Endothelial cell of umbilical vein (primary cell): ENCODE measurements around the gene RAB24. TPM values are rescaled to one million over a fixed set of nuclear protein-coding genes. Genes with fewer than 3 reads are reported as not detected.

ENCODE experiments used
- BruUV-seq: library from RNA; stranded (reverse); fragments of 400-500 nt; replicated peaks from 2 replicates; lab custom pipeline; 2021; lab: Mats Ljungman, UMichigan
- CTCF ChIA-PET: fragments of 300-600, 350-600 bp; sonication (Branson Sonifier 250); formaldehyde crosslinking; loops from one replicate; lab custom pipeline; 2021; ENCODE audit warnings: antibody characterized with exemption, inconsistent platforms; lab: Charles Lee
- POLR2A ChIA-PET: fragments of 300-600, 350-600 bp; sonication (Branson Sonifier 250); formaldehyde crosslinking; loops from one replicate; lab custom pipeline; 2021; ENCODE audit warnings: antibody characterized with exemption, inconsistent platforms; lab: Charles Lee
- DNase-seq: peaks from one replicate; pipeline ENCODE4 v3.0.0-alpha.2; 2011; ENCODE audit warnings: low read depth, low spot score
- FAIRE-seq: peaks from 2 replicates; lab custom pipeline; 2011; peaks lifted over from hg19 to GRCh38; lab: Jason Lieb, UNC
- H2AFZ ChIP-seq: 2 replicates; pipeline ENCODE4 v1.6.0; 2012; ENCODE audit warnings: low read depth, low read length, control low read depth, inconsistent platforms
- H3K27ac ChIP-seq: 2 replicates; pipeline ENCODE4 v1.5.1; 2011; ENCODE audit warnings: low read depth, mild to moderate bottlenecking, control low read depth, low read length, moderate library complexity; ENCODE audit not compliant: insufficient read depth
- H3K27me3 ChIP-seq, 2 experiments: 2 replicates each; pipeline versions ENCODE4 v1.6.0 to v1.6.1; 2011; ENCODE audit warnings: low read length in 2 of 2, mixed read lengths in 1 of 2; ENCODE audit not compliant: control insufficient read depth in 2 of 2, insufficient read depth in 2 of 2
- H3K36me3 ChIP-seq, 2 experiments: 2 replicates in 1 of 2; 3 replicates in 1 of 2; pipeline ENCODE4 v1.5.1; 2011; ENCODE audit warnings: low read length in 2 of 2, mild to moderate bottlenecking in 1 of 2, moderate library complexity in 1 of 2; ENCODE audit not compliant: control insufficient read depth in 2 of 2, insufficient read depth in 2 of 2; ENCODE audit errors: extremely low read depth in 1 of 2
- H3K4me1 ChIP-seq: 3 replicates; pipeline ENCODE4 v1.5.1; 2011; ENCODE audit warnings: mild to moderate bottlenecking, low read length; ENCODE audit not compliant: control insufficient read depth, insufficient read depth; ENCODE audit errors: extremely low read depth
- H3K4me2 ChIP-seq: 2 replicates; pipeline ENCODE4 v1.6.1; 2011; ENCODE audit warnings: low read length, control low read depth, mixed read lengths; ENCODE audit not compliant: insufficient read depth
- H3K4me3 ChIP-seq, 3 experiments: fragments of 200-600 bp in 1 of 3; sonication (generic), shearing (Covaris generic) in 1 of 3; replicated peaks in 1 of 3; 2 replicates each; pipeline ENCODE4 v1.5.1; 2011 to 2016; ENCODE audit warnings: control low read depth in 3 of 3, low read length in 3 of 3, mild to moderate bottlenecking in 2 of 3, inconsistent platforms in 1 of 3, low read depth in 1 of 3, moderate library complexity in 1 of 3; ENCODE audit not compliant: insufficient read depth in 1 of 3
- H3K79me2 ChIP-seq: 2 replicates; pipeline ENCODE4 v1.6.0; 2012; ENCODE audit warnings: low read length, inconsistent platforms; ENCODE audit not compliant: control insufficient read depth, insufficient read depth
- H3K9ac ChIP-seq: replicated peaks from 2 replicates; pipeline ENCODE3; 2011; ENCODE audit warnings: low read length, control low read depth; ENCODE audit not compliant: insufficient read depth; ENCODE audit errors: extremely low read depth
- H3K9me1 ChIP-seq: replicated peaks from 3 replicates; pipeline ENCODE4 v1.6.0; 2011; ENCODE audit warnings: mild to moderate bottlenecking, low read length; ENCODE audit not compliant: control insufficient read depth, insufficient read depth; ENCODE audit errors: extremely low read depth
- H3K9me3 ChIP-seq: replicated peaks from 2 replicates; pipeline ENCODE4 v1.5.1; 2012; ENCODE audit warnings: low read length, inconsistent platforms; ENCODE audit not compliant: control insufficient read depth, insufficient read depth
- H4K20me1 ChIP-seq: replicated peaks from 2 replicates; pipeline ENCODE3; 2011; ENCODE audit warnings: mild to moderate bottlenecking, low read length; ENCODE audit not compliant: control insufficient read depth, insufficient read depth; ENCODE audit errors: extremely low read depth
- EZH2 ChIP-seq: IDR thresholded peaks from 2 replicates; pipeline ENCODE4 v1.6.1; 2012; ENCODE audit warnings: borderline replicate concordance, low read depth, mild to moderate bottlenecking, moderate library complexity, low read length, inconsistent platforms; ENCODE audit not compliant: severe bottlenecking
- FOS ChIP-seq: IDR thresholded peaks from 2 replicates; pipeline ENCODE4 v1.6.1; 2011; ENCODE audit warnings: mild to moderate bottlenecking, low read length, moderate library complexity, borderline replicate concordance; ENCODE audit not compliant: insufficient read depth
- GATA2 ChIP-seq: IDR thresholded peaks from 2 replicates; pipeline ENCODE4 v1.7.0; 2011; ENCODE audit warnings: low read depth, mild to moderate bottlenecking, moderate library complexity, mixed read lengths, low read length; ENCODE audit not compliant: insufficient read length, insufficient read depth
- JUN ChIP-seq: IDR thresholded peaks from 2 replicates; pipeline ENCODE4 v1.6.1; 2011; ENCODE audit warnings: borderline replicate concordance, low read depth; ENCODE audit not compliant: insufficient read length, insufficient read depth
- MYC ChIP-seq: IDR thresholded peaks from one replicate; pipeline ENCODE4 v1.6.1; 2011; ENCODE audit warnings: mild to moderate bottlenecking, low read depth, low read length
- POLR2A ChIP-seq: IDR thresholded peaks from 2 replicates; pipeline ENCODE4 v1.6.1; 2012; ENCODE audit warnings: low read depth, mild to moderate bottlenecking, control low read depth, low read length
- POLR2AphosphoS5 ChIP-seq: IDR thresholded peaks from 2 replicates; pipeline ENCODE4 v1.6.1; 2012; ENCODE audit warnings: low read depth, mild to moderate bottlenecking, control low read depth, low read length, moderate library complexity; ENCODE audit not compliant: insufficient read depth
- dilution Hi-C: fragments of 300-500 bp; cut with MboI; formaldehyde crosslinking; loops from one replicate; pipeline ENCODE4 v1.15.0; 2019; ENCODE audit warnings: low sequenced_read_pairs; ENCODE audit not compliant: extremely low pct_ligation_motif_present
- intact Hi-C: fragments of 100-400 bp; cut with micrococcal nuclease; formaldehyde crosslinking; loops from one replicate; pipeline ENCODE4 v1.10.0; 2022
- polyA plus RNA-seq, 4 experiments: library from polyadenylated mRNA; depleted of rRNA in 3 of 4; stranded (reverse) in 3 of 4; unstranded in 1 of 4; fragments of >200 nt; gene quantifications; 2 replicates each; pipeline versions ENCODE4 v1.2.1 to v1.2.3, GENCODE V29; 2011 to 2012; ENCODE audit warnings: missing spikeins in 1 of 4
- total RNA-seq: library from RNA; stranded (reverse); gene quantifications from 2 replicates; pipeline ENCODE4 v1.2.3, GENCODE V29; 2021
- TF ChIP-seq, protein P1 (sequence below), 2 donors: IDR thresholded peaks; 1 replicate in 1 of 2; 2 replicates in 1 of 2; pipeline ENCODE4 v1.5.1; 2011; ENCODE audit warnings: low read length in 2 of 2, mild to moderate bottlenecking in 2 of 2, moderate library complexity in 2 of 2, control low read depth in 1 of 2, inconsistent platforms in 1 of 2, low read depth in 1 of 2; ENCODE audit not compliant: insufficient read depth in 1 of 2; ENCODE audit errors: extremely low read depth in 1 of 2
- TF ChIP-seq, protein P2 (sequence below): IDR thresholded peaks from 2 replicates; pipeline ENCODE4 v1.6.1; 2011; ENCODE audit not compliant: insufficient read depth, insufficient read length

RAB24 gene
- total and polyA plus RNA-seq, 2 donors (not counting 3 experiments of a cell fraction or from before 2014, with no cell fraction given): 20.7 to 44.0 TPM

DNA sequence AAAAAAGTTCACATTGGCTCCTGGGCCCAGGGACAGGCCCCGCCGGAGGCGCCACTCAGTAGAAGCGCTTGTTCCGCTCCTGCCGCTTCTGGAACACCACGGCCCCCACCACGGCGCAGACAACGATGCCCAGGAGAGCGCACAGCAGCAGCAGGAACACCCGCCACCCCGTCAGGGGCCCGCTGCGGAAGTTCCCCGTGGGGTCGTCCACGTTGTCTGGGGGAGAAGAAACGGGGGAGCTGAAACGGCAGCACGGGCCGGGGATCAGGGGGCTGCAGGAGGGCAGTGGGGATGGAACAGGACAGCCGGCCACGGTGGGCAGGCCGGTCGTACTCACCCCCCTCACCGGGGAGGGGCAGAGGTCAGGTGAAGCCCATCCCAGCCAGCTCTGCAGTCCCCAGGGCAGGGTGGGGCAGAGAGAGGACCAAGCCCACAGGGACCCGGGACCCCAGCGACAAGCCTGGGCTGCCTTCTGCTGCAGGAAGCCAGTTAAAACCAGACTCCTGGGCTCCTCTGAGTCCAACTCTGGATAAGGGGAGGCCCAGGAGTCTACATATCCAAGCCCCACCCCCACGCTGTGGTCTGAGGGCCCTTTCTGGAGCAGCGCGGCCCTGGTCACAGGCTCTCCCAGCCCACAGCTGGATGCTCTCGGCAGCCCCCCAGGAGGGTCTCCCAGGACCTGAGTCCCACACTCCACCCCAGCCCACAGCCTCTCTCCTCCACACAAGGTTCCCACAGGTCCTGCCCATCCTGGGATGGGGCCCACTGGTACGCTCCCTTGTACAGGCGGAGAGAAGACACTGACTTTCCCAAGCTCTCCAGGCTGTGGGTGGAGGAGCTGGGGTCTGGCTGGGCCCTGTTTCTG lies 28.7 kb upstream of the RAB24 start:
- Histone ChIP-seq H2AFZ (no peak overlapping the region), H4K20me1 (no peaks in the 10 kb centered on the region), H3K27ac (no peak overlapping the region), H3K4me3 (no peak overlapping the region), H3K4me2 (no peak overlapping the region), H3K79me2 (no peaks in the 10 kb centered on the region), H3K9ac (no peak overlapping the region), H3K9me1 (no peaks in the 10 kb centered on the region), H3K9me3 (no peaks in the 10 kb centered on the region), H3K4me1 (peaks cover 14% of the 10 kb centered on the region), H3K36me3 (peaks cover 0 to 41% of the 10 kb centered on the region in 2 experiments), H3K27me3 (no peaks in the 10 kb centered on the region)
- TF ChIP-seq, protein P1, sequence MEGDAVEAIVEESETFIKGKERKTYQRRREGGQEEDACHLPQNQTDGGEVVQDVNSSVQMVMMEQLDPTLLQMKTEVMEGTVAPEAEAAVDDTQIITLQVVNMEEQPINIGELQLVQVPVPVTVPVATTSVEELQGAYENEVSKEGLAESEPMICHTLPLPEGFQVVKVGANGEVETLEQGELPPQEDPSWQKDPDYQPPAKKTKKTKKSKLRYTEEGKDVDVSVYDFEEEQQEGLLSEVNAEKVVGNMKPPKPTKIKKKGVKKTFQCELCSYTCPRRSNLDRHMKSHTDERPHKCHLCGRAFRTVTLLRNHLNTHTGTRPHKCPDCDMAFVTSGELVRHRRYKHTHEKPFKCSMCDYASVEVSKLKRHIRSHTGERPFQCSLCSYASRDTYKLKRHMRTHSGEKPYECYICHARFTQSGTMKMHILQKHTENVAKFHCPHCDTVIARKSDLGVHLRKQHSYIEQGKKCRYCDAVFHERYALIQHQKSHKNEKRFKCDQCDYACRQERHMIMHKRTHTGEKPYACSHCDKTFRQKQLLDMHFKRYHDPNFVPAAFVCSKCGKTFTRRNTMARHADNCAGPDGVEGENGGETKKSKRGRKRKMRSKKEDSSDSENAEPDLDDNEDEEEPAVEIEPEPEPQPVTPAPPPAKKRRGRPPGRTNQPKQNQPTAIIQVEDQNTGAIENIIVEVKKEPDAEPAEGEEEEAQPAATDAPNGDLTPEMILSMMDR (IDR thresholded peaks at IDR 0.05; ENCODE audit: extremely low read depth in 1 of 2, insufficient read depth in 1 of 2, low read depth in 1 of 2, low read length in 2 of 2): no peak
- no peak for TF ChIP-seq GATA2
- TF ChIP-seq, protein P2, sequence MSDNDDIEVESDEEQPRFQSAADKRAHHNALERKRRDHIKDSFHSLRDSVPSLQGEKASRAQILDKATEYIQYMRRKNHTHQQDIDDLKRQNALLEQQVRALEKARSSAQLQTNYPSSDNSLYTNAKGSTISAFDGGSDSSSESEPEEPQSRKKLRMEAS: no peak
- TF ChIP-seq JUN: no peak
- TF ChIP-seq POLR2AphosphoS5: no peak
- TF ChIP-seq FOS: no peak
- TF ChIP-seq MYC: no peak
- no peak for TF ChIP-seq POLR2A
- no peak for TF ChIP-seq EZH2
- FAIRE-seq: no peak
- no TSS peak for BruUV-seq
- DNase-seq: no peak
- intact Hi-C loops (no loop called here), dilution Hi-C loops (no loop called here)
- ChIA-PET CTCF (interaction anchor here (1.8 kb wide), 1 partner anchor 23 kb away, joined by 6 read pairs; no protein-coding TSS in a partner anchor), POLR2A (no interaction called here)
